Measurements from ENCODE around the gene SCGN. TPM values are rescaled to one million over a fixed set of nuclear protein-coding genes. Genes with fewer than 3 reads are reported as not detected.

SCGN gene
- polyA plus RNA-seq, 2 of the 4 experiments (the other 2 are of a cell fraction) = 0.13 to 0.17 TPM

GRCh38 chr6:25661129-25661779, 9.2 kb downstream of the SCGN start:
- ATAC-seq (no peak), DNase-seq (ENCODE audit: low read depth in 1 of 2, low spot score in 1 of 2) (no peak), FAIRE-seq (no peak)
- peaks cover 22% of the 10 kb centered on the region for H3K4me1 ChIP-seq
- TF ChIP-seq EHMT2 (IDR thresholded peaks at IDR 0.05; ENCODE audit: low read depth) (no peak), SMC3 (IDR thresholded peaks at IDR 0.05) (no peak), JUN (IDR thresholded peaks at IDR 0.05) (no peak), MYC (IDR thresholded peaks at IDR 0.05; ENCODE audit: borderline replicate concordance, low read length) (no peak), HOXB5 (CRISPR knock-in tag; IDR thresholded peaks at IDR 0.05) (no peak), MAZ (IDR thresholded peaks at IDR 0.05; ENCODE audit: borderline replicate concordance, low read depth, low read length) (no peak), FOSL2 (IDR thresholded peaks at IDR 0.05) (no peak), FOSL2 (CRISPR knock-in tag; IDR thresholded peaks at IDR 0.05) (no peak), KDM1A (IDR thresholded peaks at IDR 0.05; ENCODE audit: low read depth) (no peak), FOXS1 (CRISPR knock-in tag; IDR thresholded peaks at IDR 0.05) (no peak), HDAC2 (IDR thresholded peaks at IDR 0.05) (no peak), EHF (CRISPR knock-in tag; IDR thresholded peaks at IDR 0.05) (no peak), EP300 (IDR thresholded peaks at IDR 0.05) (no peak)
- TF ChIP-seq, protein P1, sequence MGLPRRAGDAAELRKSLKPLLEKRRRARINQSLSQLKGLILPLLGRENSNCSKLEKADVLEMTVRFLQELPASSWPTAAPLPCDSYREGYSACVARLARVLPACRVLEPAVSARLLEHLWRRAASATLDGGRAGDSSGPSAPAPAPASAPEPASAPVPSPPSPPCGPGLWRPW (IDR thresholded peaks at IDR 0.05) = no peak
- TF ChIP-seq, protein P2, sequence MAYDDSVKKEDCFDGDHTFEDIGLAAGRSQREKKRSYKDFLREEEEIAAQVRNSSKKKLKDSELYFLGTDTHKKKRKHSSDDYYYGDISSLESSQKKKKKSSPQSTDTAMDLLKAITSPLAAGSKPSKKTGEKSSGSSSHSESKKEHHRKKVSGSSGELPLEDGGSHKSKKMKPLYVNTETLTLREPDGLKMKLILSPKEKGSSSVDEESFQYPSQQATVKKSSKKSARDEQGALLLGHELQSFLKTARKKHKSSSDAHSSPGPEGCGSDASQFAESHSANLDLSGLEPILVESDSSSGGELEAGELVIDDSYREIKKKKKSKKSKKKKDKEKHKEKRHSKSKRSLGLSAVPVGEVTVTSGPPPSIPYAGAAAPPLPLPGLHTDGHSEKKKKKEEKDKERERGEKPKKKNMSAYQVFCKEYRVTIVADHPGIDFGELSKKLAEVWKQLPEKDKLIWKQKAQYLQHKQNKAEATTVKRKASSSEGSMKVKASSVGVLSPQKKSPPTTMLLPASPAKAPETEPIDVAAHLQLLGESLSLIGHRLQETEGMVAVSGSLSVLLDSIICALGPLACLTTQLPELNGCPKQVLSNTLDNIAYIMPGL (CRISPR knock-in tag; IDR thresholded peaks at IDR 0.05; ENCODE audit: borderline replicate concordance) = no peak
- H3K4me3 ChIP-seq = no peak overlapping the region
- POLR2A ChIA-PET = no interaction called here
- H3K9me3 ChIP-seq = no peaks in the 10 kb centered on the region
- CTCF ChIA-PET = interaction anchor here (1.1 kb wide), 1 partner anchor 59 kb away, joined by 3 read pairs; no protein-coding TSS in a partner anchor
- WGBS (ENCODE audit: missing lambda C conversion rate) = 74% methylated on average over 5 of the region's 5 CpGs
- peak overlapping the region; percentile 65 for H3K4me2 ChIP-seq
- H3K27ac ChIP-seq = peak overlapping the region; percentile 38 to 73; a peak in 4 of 6 replicates

DNA sequence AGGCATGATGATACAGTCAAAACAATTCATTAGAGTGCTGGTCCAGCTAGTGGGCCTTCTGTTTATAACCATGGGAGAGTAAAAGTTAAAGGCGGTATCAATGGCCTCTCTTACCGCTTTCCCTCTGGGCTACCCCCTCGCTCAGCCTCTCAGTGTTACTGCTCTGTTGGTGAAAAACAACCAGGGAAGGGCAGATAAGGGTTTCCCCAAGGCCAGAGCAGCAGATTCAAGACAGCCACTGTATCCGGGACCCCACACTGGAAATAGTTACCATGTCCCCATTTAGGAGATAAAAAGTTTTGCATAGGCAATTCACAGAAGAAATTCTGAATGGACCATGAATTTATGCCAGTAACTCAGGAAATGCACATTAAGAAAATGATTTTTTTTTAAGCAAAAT, 13.4 kb downstream of the SCGN start:
- no peak for FAIRE-seq
- H3K4me2 ChIP-seq = no peak overlapping the region
- no peak overlapping the region for H3K4me3 ChIP-seq
- ChIA-PET POLR2A (no interaction called here), CTCF (no interaction called here)
- 88% methylated on average over 4 of the region's 4 CpGs for WGBS (ENCODE audit: missing lambda C conversion rate)
- no peak overlapping the region for H3K27ac ChIP-seq
- ATAC-seq = no peak
- no peaks in the 10 kb centered on the region for H3K9me3 ChIP-seq
- TF ChIP-seq POLR2AphosphoS2 (conservative IDR thresholded peaks at IDR 0.05; ENCODE audit: low read length) (no peak), KDM5A (IDR thresholded peaks at IDR 0.05) (no peak), HOXB13 (CRISPR knock-in tag; IDR thresholded peaks at IDR 0.05; ENCODE audit: low read depth) (no peak), JUNB (IDR thresholded peaks at IDR 0.05) (no peak), GATA3 (IDR thresholded peaks at IDR 0.05; ENCODE audit: borderline replicate concordance) (no peak), ZFP36 (IDR thresholded peaks at IDR 0.05; ENCODE audit: borderline replicate concordance, partially characterized antibody) (no peak), CEBPB (IDR thresholded peaks at IDR 0.05) (no peak), FOSB (CRISPR knock-in tag; IDR thresholded peaks at IDR 0.05) (no peak), MAFK (IDR thresholded peaks at IDR 0.05; ENCODE audit: partially characterized antibody) (no peak), NFE2L2 (conservative IDR thresholded peaks at IDR 0.05; ENCODE audit: low read length) (no peak), PHF8 (IDR thresholded peaks at IDR 0.05; ENCODE audit: borderline replicate concordance, low read depth) (no peak), MYC (IDR thresholded peaks at IDR 0.05; ENCODE audit: borderline replicate concordance, low read length) (no peak), BHLHE40 (IDR thresholded peaks at IDR 0.05; ENCODE audit: low read depth, low read length) (no peak), ZNF302 (CRISPR knock-in tag; IDR thresholded peaks at IDR 0.05) (no peak), HEYL (CRISPR knock-in tag; IDR thresholded peaks at IDR 0.05) (no peak), MAZ (IDR thresholded peaks at IDR 0.05; ENCODE audit: borderline replicate concordance, low read depth, low read length) (no peak), MAX (IDR thresholded peaks at IDR 0.05) (no peak)
- TF ChIP-seq, protein P3, sequence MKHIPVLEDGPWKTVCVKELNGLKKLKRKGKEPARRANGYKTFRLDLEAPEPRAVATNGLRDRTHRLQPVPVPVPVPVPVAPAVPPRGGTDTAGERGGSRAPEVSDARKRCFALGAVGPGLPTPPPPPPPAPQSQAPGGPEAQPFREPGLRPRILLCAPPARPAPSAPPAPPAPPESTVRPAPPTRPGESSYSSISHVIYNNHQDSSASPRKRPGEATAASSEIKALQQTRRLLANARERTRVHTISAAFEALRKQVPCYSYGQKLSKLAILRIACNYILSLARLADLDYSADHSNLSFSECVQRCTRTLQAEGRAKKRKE (CRISPR knock-in tag; IDR thresholded peaks at IDR 0.05; ENCODE audit: low read depth) = no peak
- TF ChIP-seq, protein P4, sequence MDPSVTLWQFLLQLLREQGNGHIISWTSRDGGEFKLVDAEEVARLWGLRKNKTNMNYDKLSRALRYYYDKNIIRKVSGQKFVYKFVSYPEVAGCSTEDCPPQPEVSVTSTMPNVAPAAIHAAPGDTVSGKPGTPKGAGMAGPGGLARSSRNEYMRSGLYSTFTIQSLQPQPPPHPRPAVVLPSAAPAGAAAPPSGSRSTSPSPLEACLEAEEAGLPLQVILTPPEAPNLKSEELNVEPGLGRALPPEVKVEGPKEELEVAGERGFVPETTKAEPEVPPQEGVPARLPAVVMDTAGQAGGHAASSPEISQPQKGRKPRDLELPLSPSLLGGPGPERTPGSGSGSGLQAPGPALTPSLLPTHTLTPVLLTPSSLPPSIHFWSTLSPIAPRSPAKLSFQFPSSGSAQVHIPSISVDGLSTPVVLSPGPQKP (IDR thresholded peaks at IDR 0.05; ENCODE audit: low read depth, low read length) = no peak
- TF ChIP-seq, protein P5, sequence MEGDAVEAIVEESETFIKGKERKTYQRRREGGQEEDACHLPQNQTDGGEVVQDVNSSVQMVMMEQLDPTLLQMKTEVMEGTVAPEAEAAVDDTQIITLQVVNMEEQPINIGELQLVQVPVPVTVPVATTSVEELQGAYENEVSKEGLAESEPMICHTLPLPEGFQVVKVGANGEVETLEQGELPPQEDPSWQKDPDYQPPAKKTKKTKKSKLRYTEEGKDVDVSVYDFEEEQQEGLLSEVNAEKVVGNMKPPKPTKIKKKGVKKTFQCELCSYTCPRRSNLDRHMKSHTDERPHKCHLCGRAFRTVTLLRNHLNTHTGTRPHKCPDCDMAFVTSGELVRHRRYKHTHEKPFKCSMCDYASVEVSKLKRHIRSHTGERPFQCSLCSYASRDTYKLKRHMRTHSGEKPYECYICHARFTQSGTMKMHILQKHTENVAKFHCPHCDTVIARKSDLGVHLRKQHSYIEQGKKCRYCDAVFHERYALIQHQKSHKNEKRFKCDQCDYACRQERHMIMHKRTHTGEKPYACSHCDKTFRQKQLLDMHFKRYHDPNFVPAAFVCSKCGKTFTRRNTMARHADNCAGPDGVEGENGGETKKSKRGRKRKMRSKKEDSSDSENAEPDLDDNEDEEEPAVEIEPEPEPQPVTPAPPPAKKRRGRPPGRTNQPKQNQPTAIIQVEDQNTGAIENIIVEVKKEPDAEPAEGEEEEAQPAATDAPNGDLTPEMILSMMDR (IDR thresholded peaks at IDR 0.05) = no peak
- peaks cover 19% of the 10 kb centered on the region for H3K4me1 ChIP-seq
- no peak for DNase-seq (ENCODE audit: low read depth in 1 of 2, low spot score in 1 of 2)
